Astrocyte of the spinal cord (primary cell): ENCODE results near the gene CD160.
"Not testable (repeated sequence)": the region's sequence is repeated elsewhere in the genome, so short reads cannot be mapped to it uniquely, and the experiment has no call there.

Experiments used
- DNase-seq: peaks from one replicate; pipeline ENCODE4 v3.0.0; 2011; ENCODE audit warnings: low read depth, low spot score
- H3K4me3 ChIP-seq: 2 replicates; pipeline ENCODE4 v1.5.1; 2011; ENCODE audit warnings: low read depth, mild to moderate bottlenecking, low read length, moderate library complexity
- CTCF ChIP-seq: IDR thresholded peaks from 2 replicates; pipeline ENCODE4 v1.5.1; 2012; ENCODE audit warnings: low read depth, mild to moderate bottlenecking, low read length, inconsistent platforms
- in situ Hi-C: cut with HindIII; loops from 2 replicates; pipeline ENCODE4 v1.10.0; 2017; ENCODE audit warnings: low sequenced_read_pairs

CD160 gene

GRCh38 chr1:145759721-145760120 is 40.4 kb downstream of the CD160 start:
- DNase-seq = no peak
- TF ChIP-seq CTCF = no peak
- no peak overlapping the region for H3K4me3 ChIP-seq
- in situ Hi-C loops = no loop called here

GRCh38 chr1:145760395-145760949 is 41.2 kb downstream of the CD160 start:
- in situ Hi-C loops, H3K4me3 ChIP-seq, DNase-seq: not testable (repeated sequence)

GRCh38 chr1:145761498-145761897 is 42.2 kb downstream of the CD160 start:
- H3K4me3 ChIP-seq, in situ Hi-C loops, DNase-seq: not testable (repeated sequence)

GRCh38 chr1:145762001-145762400 is 42.7 kb downstream of the CD160 start:
- DNase-seq, in situ Hi-C loops, H3K4me3 ChIP-seq: not testable (repeated sequence)

- H3K4me3 ChIP-seq, in situ Hi-C loops, DNase-seq: not testable (repeated sequence)
These were observed 45.1 kb downstream of the CD160 start for GRCh38 chr1:145764231-145764940.

- H3K4me3 ChIP-seq, in situ Hi-C loops, DNase-seq: not testable (repeated sequence)
These were observed 45.8 kb downstream of the CD160 start for GRCh38 chr1:145765127-145765526.

GRCh38 chr1:145765585-145766360 is 46.5 kb downstream of the CD160 start:
- in situ Hi-C loops, DNase-seq: not testable (repeated sequence)

GRCh38 chr1:145766926-145767325 is 47.6 kb downstream of the CD160 start:
- in situ Hi-C loops, DNase-seq, H3K4me3 ChIP-seq: not testable (repeated sequence)

More at GRCh38 chr1:145765585-145766360, 46.5 kb downstream of the CD160 start:
- not testable (repeated sequence) for H3K4me3 ChIP-seq

GRCh38 chr1:145768004-145768403 is 48.7 kb downstream of the CD160 start:
- in situ Hi-C loops, DNase-seq, H3K4me3 ChIP-seq: not testable (repeated sequence)

GRCh38 chr1:145771056-145771455 is 51.8 kb downstream of the CD160 start:
- H3K4me3 ChIP-seq = no peak overlapping the region
- DNase-seq = no peak
- in situ Hi-C loops = no loop called here
- TF ChIP-seq CTCF = no peak
